ENCODE measurements around the gene AKAP8.
"Not testable (repeated sequence)": the region's sequence is repeated elsewhere in the genome, so short reads cannot be mapped to it uniquely, and the experiment has no call there.

The AKAP8 gene

DNA sequence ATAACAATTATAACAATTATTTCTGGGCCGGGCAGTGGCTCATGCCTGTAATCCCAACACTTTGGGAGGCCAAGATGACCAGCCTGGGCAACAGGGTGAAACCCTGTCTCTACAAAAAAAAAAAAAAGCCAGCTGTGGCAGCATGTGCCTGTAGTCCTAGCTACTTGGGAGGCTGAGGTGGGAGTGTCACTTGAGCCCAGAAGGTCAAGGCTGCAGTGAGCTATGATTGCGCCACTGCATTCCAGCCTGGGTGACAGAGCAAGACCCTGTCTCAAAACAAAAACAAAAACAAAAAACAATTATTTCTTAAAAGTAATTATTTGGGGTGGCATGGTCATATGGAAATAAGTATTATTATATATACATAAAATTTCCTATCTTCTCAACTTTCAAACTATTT, 31.8 kb upstream of the AKAP8 start:
- not testable (repeated sequence) for DNase-seq (ENCODE audit: low read depth, low spot score); H3K4me3 ChIP-seq (ENCODE audit: low read length)

DNA sequence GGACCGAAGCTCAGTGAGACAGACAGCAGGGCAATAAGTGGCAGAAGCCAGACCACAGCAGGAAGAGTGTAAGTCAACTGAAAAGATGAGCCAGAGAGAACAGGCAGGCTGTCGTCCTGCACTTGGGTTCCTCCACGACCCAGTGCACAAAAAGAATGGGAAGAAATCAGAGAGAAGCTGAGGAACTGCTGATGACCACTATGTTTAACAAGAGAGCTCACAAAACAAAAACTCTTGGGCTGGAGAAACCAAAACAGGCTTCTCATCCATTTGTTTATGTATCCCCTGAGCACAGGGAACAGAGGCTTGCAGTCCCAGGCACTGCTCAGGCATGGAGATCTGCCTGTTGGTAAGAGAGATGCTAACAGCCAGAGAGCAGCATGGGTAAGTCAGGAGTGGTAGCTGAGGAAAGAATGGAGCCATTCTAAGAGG, 25.2 kb upstream of the AKAP8 start:
- no peak overlapping the region for H3K4me3 ChIP-seq (ENCODE audit: low read length)
- DNase-seq (ENCODE audit: low read depth, low spot score) = no peak

DNA sequence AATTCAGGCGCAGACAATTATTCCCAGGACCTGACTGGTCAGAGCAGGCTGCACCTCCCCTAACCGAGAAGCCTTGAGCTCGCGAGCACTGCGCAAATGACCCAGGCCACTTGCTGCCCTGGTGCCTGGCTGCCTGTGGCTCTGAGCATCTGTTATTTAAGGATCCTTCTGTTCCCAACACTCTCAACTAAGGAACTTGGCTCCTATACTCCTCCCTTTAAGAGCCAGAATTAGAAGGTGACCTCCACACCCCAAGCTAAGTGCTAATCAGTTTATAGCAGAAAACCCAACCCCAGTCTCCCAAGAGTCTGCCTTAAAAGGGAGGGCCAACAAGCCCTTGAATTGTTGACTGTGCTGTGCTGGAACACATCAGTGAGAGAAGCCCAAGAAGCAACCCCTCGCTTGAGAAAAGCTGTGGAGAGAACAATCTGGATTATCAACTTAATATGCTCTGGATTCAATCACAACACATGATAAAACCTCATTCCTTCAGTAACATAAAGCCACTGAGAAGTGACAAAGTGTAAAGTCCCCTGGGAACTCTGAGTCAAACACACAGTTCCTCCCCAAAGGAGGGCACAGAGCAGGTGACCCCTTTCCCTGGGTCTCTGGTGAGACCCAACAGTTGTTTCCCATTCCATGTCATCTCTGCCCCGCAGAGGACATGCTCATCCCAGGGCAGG, 24.7 kb upstream of the AKAP8 start:
- H3K4me3 ChIP-seq (ENCODE audit: low read length) = no peak overlapping the region
- no peak for DNase-seq (ENCODE audit: low read depth, low spot score)

DNA sequence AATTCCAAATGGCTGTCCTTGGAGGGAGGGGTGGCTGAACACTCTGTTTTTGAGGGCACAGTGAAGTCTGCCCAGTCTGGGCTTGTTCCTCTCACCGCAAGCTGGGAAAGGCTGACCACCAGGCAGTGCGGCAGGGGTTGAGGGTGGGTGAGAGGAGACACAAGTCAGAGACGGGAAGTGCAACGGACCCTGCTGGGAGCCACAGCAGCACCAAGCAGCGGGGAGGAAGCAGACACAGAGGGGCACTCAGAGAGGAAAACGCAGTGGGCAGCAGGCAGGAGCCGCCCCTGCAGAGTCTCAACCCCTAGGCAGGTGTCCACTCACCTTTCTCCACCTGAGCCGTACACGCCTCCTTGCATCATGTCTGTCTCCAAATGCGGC, 23.6 kb upstream of the AKAP8 start:
- DNase-seq (ENCODE audit: low read depth, low spot score) = no peak
- no peak overlapping the region for H3K4me3 ChIP-seq (ENCODE audit: low read length)

DNA sequence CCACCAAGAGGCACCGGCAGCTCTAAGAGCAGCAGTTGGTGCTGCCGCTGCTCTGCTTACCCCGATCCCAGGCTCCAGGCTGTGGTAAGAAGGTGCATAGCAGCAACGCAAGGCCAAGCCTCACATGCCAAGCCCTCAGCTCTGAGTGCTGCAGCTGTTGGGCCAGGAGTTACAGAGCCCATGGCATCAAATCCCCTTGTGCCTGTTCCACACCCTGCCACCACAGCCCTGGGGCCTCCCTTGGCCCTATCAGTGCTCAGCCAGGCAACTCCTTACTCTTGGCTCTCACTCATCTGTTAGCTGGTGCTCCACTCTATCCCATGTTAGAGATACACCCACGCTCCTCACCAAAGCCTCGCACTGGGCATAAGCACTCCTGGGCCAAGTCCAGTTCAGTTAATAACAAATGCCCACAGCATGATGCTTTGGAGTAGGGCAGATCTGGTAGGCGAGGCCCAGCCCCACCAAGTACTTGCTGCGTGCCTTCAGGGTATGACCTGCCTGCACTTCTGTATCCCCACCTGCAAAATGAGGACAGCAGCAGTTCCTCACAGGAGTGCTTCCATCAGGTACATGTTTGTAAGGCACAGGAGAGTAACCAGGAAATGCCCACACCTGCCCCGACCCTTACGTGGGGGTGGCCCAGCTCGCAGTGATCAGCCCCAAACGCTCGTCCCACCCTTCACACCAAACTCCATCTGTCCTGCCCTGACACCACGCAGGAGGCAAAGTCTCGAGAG, 23.0 kb upstream of the AKAP8 start:
- H3K4me3 ChIP-seq (ENCODE audit: low read length) = no peak overlapping the region
- DNase-seq (ENCODE audit: low read depth, low spot score) = no peak

DNA sequence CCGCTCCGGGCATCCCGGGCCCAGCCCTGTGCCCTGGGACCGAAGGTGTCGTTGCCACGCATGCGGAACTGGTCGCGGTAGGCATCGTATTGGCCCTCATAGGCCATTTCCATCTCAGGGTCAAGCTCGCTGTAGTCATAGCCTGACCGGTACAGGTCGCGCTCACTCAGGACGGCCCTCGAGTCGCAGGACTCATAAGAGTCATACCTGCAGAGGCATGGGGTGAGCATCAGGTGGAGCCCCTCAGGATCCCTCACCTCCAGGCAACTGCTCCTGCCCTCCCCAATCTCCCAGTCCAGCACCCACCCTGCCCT, 21.8 kb upstream of the AKAP8 start:
- no peak for DNase-seq (ENCODE audit: low read depth, low spot score)
- H3K4me3 ChIP-seq (ENCODE audit: low read length) = no peak overlapping the region

DNA sequence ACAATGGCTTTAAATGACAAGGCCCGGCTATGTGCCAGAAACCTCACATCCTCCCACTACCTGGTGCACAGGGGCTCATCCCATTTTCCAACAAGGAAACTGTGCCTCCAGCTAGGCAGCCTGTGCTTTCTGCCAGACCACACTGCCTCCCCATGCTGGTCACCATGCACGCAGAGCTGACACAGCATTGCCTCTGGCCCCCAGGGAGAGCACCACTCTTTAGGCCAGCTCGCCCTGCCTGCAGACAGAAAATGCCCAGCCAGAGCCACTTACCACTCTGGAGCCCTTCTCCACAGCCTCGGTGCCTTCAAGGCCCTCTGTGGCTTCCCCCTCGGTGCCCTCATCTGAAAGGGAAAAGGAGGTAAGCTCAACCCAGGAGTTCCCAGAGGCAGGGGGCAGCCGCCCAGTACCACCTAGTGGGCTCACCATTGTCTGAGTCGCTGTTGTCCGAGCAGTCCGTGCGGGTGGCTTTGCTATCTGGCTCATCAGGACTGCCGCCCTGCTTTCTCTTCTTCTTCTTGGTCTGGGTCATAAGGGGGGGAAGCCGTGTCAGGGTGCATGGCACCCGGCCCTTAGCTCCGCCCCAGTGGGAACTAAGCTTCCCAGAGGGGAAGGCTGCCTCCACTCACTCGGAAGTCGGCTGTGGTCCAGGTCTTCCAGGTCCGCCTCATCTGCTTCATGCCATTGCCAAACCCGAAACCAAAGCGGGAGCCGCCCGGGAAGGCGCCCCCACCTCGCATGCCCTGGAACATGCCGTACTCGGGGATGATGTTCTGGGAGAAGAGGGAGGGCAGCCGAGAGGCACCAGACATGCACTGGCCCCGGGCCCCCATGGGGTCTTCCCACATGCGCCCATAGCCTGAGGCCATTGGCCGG, 21.2 kb upstream of the AKAP8 start:
- DNase-seq (ENCODE audit: low read depth, low spot score) = no peak
- no peak overlapping the region for H3K4me3 ChIP-seq (ENCODE audit: low read length)

DNA sequence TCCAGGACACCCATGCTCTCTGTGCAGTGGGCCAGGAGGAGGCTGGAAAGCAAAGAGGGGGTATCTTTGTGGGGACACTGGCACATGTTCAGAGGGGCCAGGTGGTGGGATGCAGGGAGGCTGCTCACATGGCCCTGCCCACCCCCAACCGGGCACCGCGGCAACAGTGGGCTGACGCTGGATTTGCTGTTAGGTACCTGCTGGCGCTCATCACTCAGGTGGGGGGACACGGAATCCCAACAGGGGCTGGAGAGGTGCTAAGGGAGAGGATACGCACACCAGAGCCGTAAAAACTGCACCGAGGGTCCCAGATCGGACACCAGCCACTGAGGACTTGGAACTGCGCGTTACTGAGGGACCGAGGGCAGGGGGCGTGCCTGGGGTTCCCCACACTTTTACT, 20.0 kb upstream of the AKAP8 start:
- DNase-seq (ENCODE audit: low read depth, low spot score) = no peak
- H3K4me3 ChIP-seq (ENCODE audit: low read length) = no peak overlapping the region

DNA sequence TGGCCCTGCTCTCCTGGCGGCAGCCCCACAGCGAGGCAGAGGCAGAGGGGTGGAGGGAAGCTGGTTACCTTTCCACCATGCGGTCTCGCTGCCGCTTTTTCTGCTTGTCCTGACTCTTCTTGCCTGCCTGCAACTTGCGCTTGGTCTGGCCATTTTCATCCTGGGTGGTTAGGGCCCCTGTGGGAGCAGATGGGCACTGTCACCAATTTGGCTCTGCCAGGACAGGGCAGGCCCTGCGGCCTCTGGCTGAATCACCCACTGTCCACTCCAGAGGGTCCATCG, 19.6 kb upstream of the AKAP8 start:
- no peak overlapping the region for H3K4me3 ChIP-seq (ENCODE audit: low read length)

DNA sequence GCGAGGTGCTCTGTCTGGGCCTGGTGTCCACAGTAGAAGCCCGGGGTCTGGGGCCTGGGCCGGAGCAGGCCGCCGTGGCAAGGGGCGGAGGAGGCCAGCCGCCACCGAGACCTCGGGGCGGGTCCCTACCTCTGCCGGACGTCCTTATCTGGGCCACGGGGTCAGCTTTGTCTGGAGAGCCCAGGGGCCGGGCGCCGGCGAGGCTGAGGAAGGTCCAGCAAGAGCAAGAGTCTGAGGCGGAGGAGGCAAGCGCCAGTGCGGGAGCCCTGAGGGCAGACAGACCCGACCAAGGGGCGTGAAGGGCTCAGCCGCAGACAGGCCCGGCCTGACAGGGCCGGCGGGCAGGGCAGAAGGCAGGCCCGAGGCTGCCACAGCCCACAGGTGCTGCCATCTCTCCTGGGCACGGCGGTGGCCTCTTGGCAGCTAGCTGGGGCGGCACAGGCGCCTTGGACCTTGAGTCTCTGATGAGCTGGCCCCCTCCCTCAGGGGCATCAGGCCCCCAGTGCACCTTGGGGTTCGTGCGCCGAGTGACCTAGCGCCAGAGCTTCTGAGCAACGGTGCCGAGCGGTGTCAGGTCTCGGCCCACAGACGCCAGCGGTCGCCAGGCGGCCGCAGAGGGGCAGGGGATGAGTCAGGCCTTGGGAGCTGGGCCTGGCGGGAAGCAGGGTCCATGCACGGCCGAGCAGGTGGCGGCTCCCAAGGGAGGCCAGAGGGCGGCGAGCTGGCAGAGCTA, 19.1 kb upstream of the AKAP8 start:
- DNase-seq (ENCODE audit: low read depth, low spot score) = no peak
- no peak overlapping the region for H3K4me3 ChIP-seq (ENCODE audit: low read length)

More for the DNA sequence above, 19.6 kb upstream of the AKAP8 start:
- DNase-seq (ENCODE audit: low read depth, low spot score) = no peak

DNA sequence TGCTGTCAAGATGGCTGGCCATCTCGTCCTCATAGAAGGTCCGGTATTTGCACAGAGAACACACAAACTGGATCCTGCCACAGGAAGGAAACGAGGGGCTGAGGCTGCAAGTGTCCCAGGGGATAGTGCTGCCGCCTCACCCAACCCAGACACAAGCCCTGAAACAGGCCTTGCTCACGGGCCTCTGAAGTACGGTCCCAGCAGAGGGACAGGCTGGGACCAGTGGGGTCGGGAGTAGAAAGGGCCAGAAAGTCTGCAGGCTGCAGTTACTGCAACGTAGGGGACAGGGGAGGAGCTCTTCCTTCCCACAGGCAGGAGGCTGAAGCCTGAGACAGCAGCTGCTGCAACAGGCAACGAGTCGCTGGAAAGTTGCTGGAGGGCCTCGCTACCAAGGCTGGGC, 18.2 kb upstream of the AKAP8 start:
- no peak overlapping the region for H3K4me3 ChIP-seq (ENCODE audit: low read length)
- DNase-seq (ENCODE audit: low read depth, low spot score) = no peak

DNA sequence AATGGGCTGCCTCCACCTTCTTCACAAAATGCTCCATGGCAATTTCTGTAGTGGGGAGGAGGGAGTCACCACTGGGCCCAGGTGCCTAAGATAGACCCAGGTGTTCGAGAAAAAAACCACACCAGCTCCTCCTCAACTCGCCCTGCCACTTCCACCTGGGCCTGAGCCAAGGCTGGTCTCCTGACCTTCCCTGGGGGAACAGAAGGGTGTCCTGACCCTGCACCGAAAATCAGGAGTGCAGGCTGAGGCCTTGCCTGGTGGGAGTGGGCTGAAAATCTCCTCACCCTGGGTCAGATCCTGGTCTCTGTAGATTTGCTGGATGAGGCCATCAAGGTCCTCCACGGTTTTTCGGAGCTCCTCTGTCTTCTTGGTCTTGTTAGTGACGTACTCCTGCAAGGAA, 17.6 kb upstream of the AKAP8 start:
- DNase-seq (ENCODE audit: low read depth, low spot score) = no peak
- no peak overlapping the region for H3K4me3 ChIP-seq (ENCODE audit: low read length)

DNA sequence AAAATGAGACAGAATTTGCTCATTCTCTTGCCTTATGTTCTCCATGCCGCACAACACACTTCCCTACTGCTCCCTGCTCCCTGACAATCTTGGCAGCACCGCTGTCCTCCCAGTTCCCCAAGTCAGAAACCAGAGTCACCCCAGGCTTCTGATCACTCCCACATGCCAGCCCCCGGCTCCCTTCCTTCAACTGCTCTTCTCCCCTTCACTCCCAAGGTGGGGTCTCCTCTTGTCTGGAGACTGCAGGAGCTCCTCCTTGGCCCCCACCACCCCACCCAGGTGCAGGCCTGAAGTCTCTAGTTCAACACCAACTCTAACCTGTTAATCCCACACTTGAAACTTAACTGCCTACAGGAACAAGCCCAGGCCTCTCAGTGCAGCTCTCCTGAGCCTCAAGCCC, 16.8 kb upstream of the AKAP8 start:
- H3K4me3 ChIP-seq (ENCODE audit: low read length) = no peak overlapping the region
- no peak for DNase-seq (ENCODE audit: low read depth, low spot score)

DNA sequence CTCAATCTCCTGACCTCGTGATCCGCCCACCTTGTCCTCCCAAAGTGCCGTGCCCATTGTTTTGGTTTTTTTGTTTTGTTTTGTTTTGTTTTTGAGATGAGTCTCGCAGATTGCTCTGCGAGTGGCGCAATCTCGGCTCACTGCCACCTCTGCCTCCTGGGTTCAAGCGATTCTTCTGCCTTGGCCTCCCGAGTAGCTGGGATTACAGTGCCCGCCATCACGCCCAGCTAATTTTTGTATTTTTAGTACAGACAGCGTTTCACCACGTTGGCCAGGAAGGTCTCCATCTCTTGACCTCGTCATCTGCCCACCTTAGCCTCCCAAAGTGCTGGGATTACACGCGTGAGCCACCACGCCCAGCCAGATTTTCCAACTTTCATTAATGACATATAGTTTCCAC, 15.7 kb upstream of the AKAP8 start:
- H3K4me3 ChIP-seq (ENCODE audit: low read length); DNase-seq (ENCODE audit: low read depth, low spot score): not testable (repeated sequence)

DNA sequence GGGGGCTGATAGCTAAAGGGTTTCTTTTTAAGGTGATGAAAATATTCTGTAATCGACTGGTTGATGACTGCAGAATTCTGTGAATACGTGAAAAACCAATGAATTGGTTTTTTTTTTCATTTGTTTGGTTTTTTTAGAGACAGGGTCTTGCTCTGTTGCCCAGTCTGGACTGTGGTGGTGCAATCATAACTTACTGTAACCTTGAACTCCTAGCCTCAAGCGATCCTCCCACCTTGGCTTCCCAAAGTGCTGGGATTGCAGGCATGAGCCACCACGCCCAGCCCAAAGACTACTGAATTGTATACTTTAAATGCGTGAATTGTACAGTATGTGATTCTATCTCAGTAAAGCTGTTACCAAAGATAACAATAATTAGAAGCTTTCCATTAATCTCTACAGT, 14.8 kb upstream of the AKAP8 start:
- H3K4me3 ChIP-seq (ENCODE audit: low read length) = no peak overlapping the region
- DNase-seq (ENCODE audit: low read depth, low spot score) = no peak

DNA sequence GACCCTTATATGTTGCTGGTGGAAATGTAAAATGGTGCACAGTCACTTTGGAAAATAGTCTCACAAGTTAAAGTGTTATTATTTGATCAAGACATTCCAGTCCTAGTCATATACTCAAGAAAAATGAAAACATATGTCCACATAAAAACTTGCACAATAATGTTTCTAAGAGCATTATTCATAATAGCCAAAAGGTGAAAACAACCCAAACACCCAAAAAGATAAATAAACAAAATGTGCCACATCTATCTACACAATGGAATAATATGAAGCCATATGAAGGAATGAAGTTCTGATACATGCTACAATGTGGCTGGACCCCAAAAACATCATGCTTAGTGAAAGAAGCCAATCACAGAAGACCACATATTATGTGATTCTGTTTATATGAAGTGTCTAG, 14.4 kb upstream of the AKAP8 start:
- H3K4me3 ChIP-seq (ENCODE audit: low read length) = no peak overlapping the region

DNA sequence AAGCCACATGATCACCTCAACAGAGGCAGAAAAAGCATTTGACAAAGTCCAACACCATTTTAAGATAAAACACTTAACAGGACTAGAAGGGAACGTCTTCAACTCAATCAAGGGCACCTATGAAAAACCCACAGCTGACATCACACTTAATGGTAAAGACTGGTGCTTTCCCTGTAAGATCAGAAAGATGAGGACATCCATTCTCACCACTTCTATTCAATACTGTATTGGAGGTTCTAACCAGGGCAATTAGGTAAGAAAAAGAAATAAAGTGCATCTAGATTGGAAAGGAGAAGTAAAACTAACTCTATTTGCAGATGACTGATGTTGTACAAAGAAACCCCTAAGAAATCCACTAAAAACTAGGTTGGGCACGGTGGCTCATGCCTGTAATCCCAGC, 11.2 kb upstream of the AKAP8 start:
- no peak for DNase-seq (ENCODE audit: low read depth, low spot score)
- H3K4me3 ChIP-seq (ENCODE audit: low read length) = no peak overlapping the region

More for the DNA sequence above, 14.4 kb upstream of the AKAP8 start:
- DNase-seq (ENCODE audit: low read depth, low spot score) = no peak

DNA sequence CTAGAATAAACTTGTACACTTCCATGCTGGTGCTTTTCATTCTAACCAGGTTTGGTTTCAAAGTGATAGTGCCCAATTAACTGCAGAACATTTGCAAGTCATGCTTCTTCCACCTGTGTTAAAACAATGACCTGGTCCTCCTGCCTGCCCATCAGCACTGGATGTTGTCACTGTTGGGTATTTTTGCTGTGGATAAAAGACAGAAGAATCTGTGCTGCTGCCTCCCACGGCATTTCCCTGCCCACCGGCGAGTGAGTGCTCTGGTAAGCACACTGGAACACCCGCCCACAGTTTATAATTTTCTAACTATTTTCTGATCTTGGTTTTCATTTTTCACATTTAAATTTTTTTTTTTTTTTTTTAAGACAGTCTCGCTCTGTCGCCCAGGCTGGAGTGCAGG, 2.3 kb upstream of the AKAP8 start:
- H3K4me3 ChIP-seq (ENCODE audit: low read length) = no peak overlapping the region
- DNase-seq (ENCODE audit: low read depth, low spot score) = no peak

DNA sequence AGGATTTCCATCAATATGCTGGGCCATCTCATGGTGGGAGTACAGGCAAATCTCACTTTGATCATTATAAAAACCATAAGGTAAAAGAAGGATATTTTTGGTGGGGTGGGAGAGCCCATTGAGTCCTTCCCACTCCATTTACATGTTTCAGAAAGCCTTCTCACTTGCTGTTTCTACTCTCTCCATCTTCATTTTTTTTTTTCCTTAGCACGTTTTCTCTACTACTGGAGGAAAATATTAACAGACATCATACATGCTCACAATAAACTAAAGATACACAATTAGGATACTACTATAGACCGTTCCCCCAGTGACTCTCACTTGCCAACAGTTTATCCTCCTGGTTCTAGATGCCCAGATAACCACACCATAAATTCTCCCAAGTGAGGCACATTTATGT, 1.8 kb upstream of the AKAP8 start:
- no peak overlapping the region for H3K4me3 ChIP-seq (ENCODE audit: low read length)
- DNase-seq (ENCODE audit: low read depth, low spot score) = no peak

Measured in Jurkat, Clone E6-1 (cell line).